ENCODE measurements around the gene GAB1. TPM values are rescaled to one million over a fixed set of nuclear protein-coding genes. Genes with fewer than 3 reads are reported as not detected.

Gene GAB1
- total RNA-seq, 4 donors from 2014 or later = 50.4 to 65.3 (median 63.7) TPM

GRCh38 chr4:143369552-143369951 is 32.9 kb downstream of the GAB1 start:
- H3K4me1 ChIP-seq = no peaks in the 10 kb centered on the region
- H3K27ac ChIP-seq = no peak overlapping the region
- no peak overlapping the region for H3K4me3 ChIP-seq
- no peaks in the 10 kb centered on the region for H3K27me3 ChIP-seq
- no peak for DNase-seq
- no peaks in the 10 kb centered on the region for H3K9me3 ChIP-seq
- H3K36me3 ChIP-seq = no peaks in the 10 kb centered on the region
- TF ChIP-seq CTCF (IDR thresholded peaks at IDR 0.05) (no peak), POLR2A (IDR thresholded peaks at IDR 0.05) (no peak)
- intact Hi-C loops (cut with DNase I; ENCODE audit: low total_unique reads) = no loop called here

- intact Hi-C loops (cut with DNase I; ENCODE audit: low total_unique reads) = no loop called here
- Histone ChIP-seq H3K4me1 (peaks cover 0 to 18% of the 10 kb centered on the region in 2 donors), H3K4me3 (no peak overlapping the region), H3K27me3 (no peaks in the 10 kb centered on the region), H3K9me3 (no peaks in the 10 kb centered on the region), H3K27ac (peak overlapping the region; percentile 11 to 30), H3K36me3 (no peaks in the 10 kb centered on the region)
- DNase-seq = no peak
- TF ChIP-seq POLR2A (IDR thresholded peaks at IDR 0.05) (no peak), CTCF (IDR thresholded peaks at IDR 0.05) (no peak)
These were observed 35.6 kb downstream of the GAB1 start for GRCh38 chr4:143372093-143372915.

- intact Hi-C loops (cut with DNase I; ENCODE audit: low total_unique reads) = no loop called here
- no peak for TF ChIP-seq POLR2A (IDR thresholded peaks at IDR 0.05)
- TF ChIP-seq CTCF (IDR thresholded peaks at IDR 0.05) = no peak
- DNase-seq = no peak
- peak overlapping the region; percentile 27 to 73 for H3K27ac ChIP-seq
- H3K4me3 ChIP-seq = no peak overlapping the region
- no peaks in the 10 kb centered on the region for H3K27me3 ChIP-seq
- H3K36me3 ChIP-seq = no peaks in the 10 kb centered on the region
- peaks cover 4 to 31% of the 10 kb centered on the region in 2 donors for H3K4me1 ChIP-seq
- H3K9me3 ChIP-seq = no peaks in the 10 kb centered on the region
These were observed 37.6 kb downstream of the GAB1 start for GRCh38 chr4:143374255-143374654.

- Histone ChIP-seq H3K36me3 (no peaks in the 10 kb centered on the region), H3K9me3 (no peaks in the 10 kb centered on the region), H3K27ac (peak overlapping the region; percentile 27 to 73), H3K4me3 (no peak overlapping the region), H3K27me3 (no peaks in the 10 kb centered on the region), H3K4me1 (peaks cover 4 to 31% of the 10 kb centered on the region in 2 donors)
- TF ChIP-seq CTCF (IDR thresholded peaks at IDR 0.05) (no peak), POLR2A (IDR thresholded peaks at IDR 0.05) (no peak)
- intact Hi-C loops (cut with DNase I; ENCODE audit: low total_unique reads) = no loop called here
- DNase-seq = no peak
These were observed 38.1 kb downstream of the GAB1 start for GRCh38 chr4:143374771-143375170.

- TF ChIP-seq POLR2A (IDR thresholded peaks at IDR 0.05) (no peak), CTCF (IDR thresholded peaks at IDR 0.05) (peak; percentile 24 to 44 (median 28))
- Histone ChIP-seq H3K4me3 (no peak overlapping the region), H3K27ac (peak overlapping the region; percentile 73 to 96), H3K27me3 (no peaks in the 10 kb centered on the region), H3K4me1 (peaks cover 4 to 31% of the 10 kb centered on the region in 2 donors), H3K36me3 (no peaks in the 10 kb centered on the region), H3K9me3 (no peaks in the 10 kb centered on the region)
- DNase-seq = no peak
- intact Hi-C loops (cut with DNase I; ENCODE audit: low total_unique reads) = no loop called here
These were observed 38.8 kb downstream of the GAB1 start for GRCh38 chr4:143375326-143376073.
